HEK293 (cell line): ENCODE data around the gene TMEM240.

Experiments used
- CTCF ChIA-PET: fragments of 350-600 bp; formaldehyde crosslinking; extraction: SDS; loops from one replicate; lab custom pipeline; 2021; ENCODE audit warnings: antibody characterized with exemption; lab: Yijun Ruan, JAX
- POLR2A ChIA-PET: fragments of 300-600 bp; formaldehyde crosslinking; extraction: SDS; loops from one replicate; lab custom pipeline; 2020; ENCODE audit warnings: antibody characterized with exemption, inconsistent platforms; lab: Yijun Ruan, JAX
- H3K27ac ChIP-seq: fragments of 200-500 bp; sonication (Bioruptor generic); 2 replicates; pipeline ENCODE4 v1.5.1; 2014; ENCODE audit warnings: low read depth, low read length, control low read depth, inconsistent platforms; ENCODE audit errors: extremely low read depth
- H3K36me3 ChIP-seq, 2 experiments: fragments of 200-500 bp in 1 of 2; sonication (Bioruptor generic) in 1 of 2; 1 replicate in 1 of 2; 2 replicates in 1 of 2; pipeline ENCODE4 v1.5.1; 2014 to 2017; ENCODE audit warnings: inconsistent platforms in 2 of 2, low read length in 2 of 2; ENCODE audit not compliant: control insufficient read depth in 2 of 2, insufficient read depth in 1 of 2
- H3K4me1 ChIP-seq: fragments of 200-500 bp; sonication (Bioruptor generic); 2 replicates; pipeline ENCODE4 v1.5.1; 2014; ENCODE audit warnings: mild to moderate bottlenecking, low read length, inconsistent platforms; ENCODE audit not compliant: control insufficient read depth, insufficient read depth
- H3K4me3 ChIP-seq: 2 replicates; pipeline ENCODE4 v1.5.1; 2011; ENCODE audit warnings: low read depth, mild to moderate bottlenecking, control low read depth, low read length, moderate library complexity
- H3K9me3 ChIP-seq: fragments of 200-500 bp; sonication (Bioruptor generic); 2 replicates; pipeline ENCODE4 v1.5.1; 2014; ENCODE audit warnings: low read depth, low read length, inconsistent platforms; ENCODE audit not compliant: control insufficient read depth, insufficient read depth
- FEZF1 ChIP-seq: fragments of 450-650 bp; formaldehyde crosslinking; IDR thresholded peaks from 2 replicates; pipeline ENCODE4 v1.5.1; 2016; ENCODE audit warnings: missing biosample characterization, missing genetic modification characterization
- GLIS1 ChIP-seq: fragments of 450-650 bp; formaldehyde crosslinking; IDR thresholded peaks from 2 replicates; pipeline ENCODE4 v1.5.1; 2016; ENCODE audit warnings: missing biosample characterization, missing genetic modification characterization
- GLIS2 ChIP-seq: fragments of 450-650 bp; formaldehyde crosslinking; IDR thresholded peaks from 2 replicates; pipeline ENCODE4 v1.5.1; 2016; ENCODE audit warnings: missing biosample characterization, missing genetic modification characterization
- KLF10 ChIP-seq: fragments of 450-650 bp; IDR thresholded peaks from 2 replicates; pipeline ENCODE4 v1.5.1; 2018; ENCODE audit warnings: missing biosample characterization, mild to moderate bottlenecking, missing genetic modification characterization
- PRDM1 ChIP-seq: fragments of 450-650 bp; formaldehyde crosslinking; IDR thresholded peaks from 2 replicates; pipeline ENCODE4; 2016; ENCODE audit warnings: missing biosample characterization, missing genetic modification characterization
- ZBTB7A ChIP-seq: fragments of 450-650 bp; formaldehyde crosslinking; IDR thresholded peaks from 2 replicates; pipeline ENCODE4 v1.5.1; 2016; ENCODE audit warnings: low read depth, missing biosample characterization, missing genetic modification characterization
- ZFP3 ChIP-seq: fragments of 450-650 bp; formaldehyde crosslinking; IDR thresholded peaks from 2 replicates; pipeline ENCODE4 v1.5.1; 2016; ENCODE audit warnings: low read depth, missing biosample characterization, missing genetic modification characterization
- ZFP37 ChIP-seq: fragments of 450-650 bp; formaldehyde crosslinking; IDR thresholded peaks from 2 replicates; pipeline ENCODE4 v1.5.1; 2016; ENCODE audit warnings: missing biosample characterization, missing genetic modification characterization
- ZNF121 ChIP-seq: fragments of 450-650 bp; formaldehyde crosslinking; IDR thresholded peaks from 2 replicates; pipeline ENCODE4 v1.5.1; 2016; ENCODE audit warnings: missing biosample characterization, missing genetic modification characterization
- ZNF155 ChIP-seq: fragments of 450-650 bp; formaldehyde crosslinking; IDR thresholded peaks from 2 replicates; pipeline ENCODE4 v1.5.1; 2016; ENCODE audit warnings: missing biosample characterization, missing genetic modification characterization
- ZNF19 ChIP-seq: fragments of 450-650 bp; formaldehyde crosslinking; IDR thresholded peaks from 2 replicates; pipeline ENCODE4; 2016; ENCODE audit warnings: missing biosample characterization, missing genetic modification characterization, low read depth
- ZNF239 ChIP-seq: fragments of 450-650 bp; formaldehyde crosslinking; IDR thresholded peaks from 2 replicates; pipeline ENCODE4 v1.5.1; 2016; ENCODE audit warnings: missing biosample characterization, missing genetic modification characterization
- ZNF391 ChIP-seq: fragments of 450-650 bp; formaldehyde crosslinking; IDR thresholded peaks from 2 replicates; pipeline ENCODE4 v1.5.1; 2016; ENCODE audit warnings: low read depth, missing biosample characterization, missing genetic modification characterization, borderline replicate concordance
- ZNF501 ChIP-seq: fragments of 450-650 bp; formaldehyde crosslinking; IDR thresholded peaks from 2 replicates; pipeline ENCODE4 v1.5.1; 2016; ENCODE audit warnings: missing biosample characterization, missing genetic modification characterization
- ZNF561 ChIP-seq: fragments of 450-650 bp; IDR thresholded peaks from 2 replicates; pipeline ENCODE4 v1.5.1; 2018; ENCODE audit warnings: missing biosample characterization, missing genetic modification characterization, borderline replicate concordance
- ZNF624 ChIP-seq: fragments of 450-650 bp; formaldehyde crosslinking; IDR thresholded peaks from 2 replicates; pipeline ENCODE4 v1.5.1; 2017; ENCODE audit warnings: missing biosample characterization, missing genetic modification characterization
- ZNF654 ChIP-seq: fragments of 450-650 bp; formaldehyde crosslinking; IDR thresholded peaks from 2 replicates; pipeline ENCODE4 v1.5.1; 2016; ENCODE audit warnings: low read depth, missing biosample characterization, missing genetic modification characterization
- TF ChIP-seq, protein P1 (sequence below): fragments of 450-650 bp; formaldehyde crosslinking; IDR thresholded peaks from 2 replicates; pipeline ENCODE4 v1.5.1; 2016; ENCODE audit warnings: missing biosample characterization, missing genetic modification characterization
- TF ChIP-seq, protein P2 (sequence below): fragments of 450-650 bp; formaldehyde crosslinking; IDR thresholded peaks from 2 replicates; pipeline ENCODE4 v1.5.1; 2016; ENCODE audit warnings: missing biosample characterization, missing genetic modification characterization, low read depth

The TMEM240 gene

GRCh38 chr1:1563688-1564087, 23.3 kb upstream of the TMEM240 start (continued):
- TF ChIP-seq ZBTB7A (tag by site-specific recombination): no peak
- TF ChIP-seq ZNF19: no peak
- TF ChIP-seq, protein P1, sequence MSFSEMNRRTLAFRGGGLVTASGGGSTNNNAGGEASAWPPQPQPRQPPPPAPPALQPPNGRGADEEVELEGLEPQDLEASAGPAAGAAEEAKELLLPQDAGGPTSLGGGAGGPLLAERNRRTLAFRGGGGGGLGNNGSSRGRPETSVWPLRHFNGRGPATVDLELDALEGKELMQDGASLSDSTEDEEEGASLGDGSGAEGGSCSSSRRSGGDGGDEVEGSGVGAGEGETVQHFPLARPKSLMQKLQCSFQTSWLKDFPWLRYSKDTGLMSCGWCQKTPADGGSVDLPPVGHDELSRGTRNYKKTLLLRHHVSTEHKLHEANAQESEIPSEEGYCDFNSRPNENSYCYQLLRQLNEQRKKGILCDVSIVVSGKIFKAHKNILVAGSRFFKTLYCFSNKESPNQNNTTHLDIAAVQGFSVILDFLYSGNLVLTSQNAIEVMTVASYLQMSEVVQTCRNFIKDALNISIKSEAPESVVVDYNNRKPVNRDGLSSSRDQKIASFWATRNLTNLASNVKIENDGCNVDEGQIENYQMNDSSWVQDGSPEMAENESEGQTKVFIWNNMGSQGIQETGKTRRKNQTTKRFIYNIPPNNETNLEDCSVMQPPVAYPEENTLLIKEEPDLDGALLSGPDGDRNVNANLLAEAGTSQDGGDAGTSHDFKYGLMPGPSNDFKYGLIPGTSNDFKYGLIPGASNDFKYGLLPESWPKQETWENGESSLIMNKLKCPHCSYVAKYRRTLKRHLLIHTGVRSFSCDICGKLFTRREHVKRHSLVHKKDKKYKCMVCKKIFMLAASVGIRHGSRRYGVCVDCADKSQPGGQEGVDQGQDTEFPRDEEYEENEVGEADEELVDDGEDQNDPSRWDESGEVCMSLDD (tag by site-specific recombination): no peak
- TF ChIP-seq ZFP37 (tag by site-specific recombination): no peak

GRCh38 chr1:1562556-1563195, 22.3 kb upstream of the TMEM240 start:
- Histone ChIP-seq H3K36me3 (peaks cover 12 to 78% of the 10 kb centered on the region in 2 experiments; a peak in 2 of 3 replicates), H3K4me3 (no peak overlapping the region), H3K9me3 (no peaks in the 10 kb centered on the region), H3K4me1 (no peaks in the 10 kb centered on the region), H3K27ac (no peak overlapping the region)
- POLR2A ChIA-PET: no interaction called here
- no peak for TF ChIP-seq ZNF391 (tag by site-specific recombination)
- TF ChIP-seq ZNF239 (tag by site-specific recombination): no peak
- TF ChIP-seq ZNF121 (tag by site-specific recombination): no peak
- TF ChIP-seq, protein P2, sequence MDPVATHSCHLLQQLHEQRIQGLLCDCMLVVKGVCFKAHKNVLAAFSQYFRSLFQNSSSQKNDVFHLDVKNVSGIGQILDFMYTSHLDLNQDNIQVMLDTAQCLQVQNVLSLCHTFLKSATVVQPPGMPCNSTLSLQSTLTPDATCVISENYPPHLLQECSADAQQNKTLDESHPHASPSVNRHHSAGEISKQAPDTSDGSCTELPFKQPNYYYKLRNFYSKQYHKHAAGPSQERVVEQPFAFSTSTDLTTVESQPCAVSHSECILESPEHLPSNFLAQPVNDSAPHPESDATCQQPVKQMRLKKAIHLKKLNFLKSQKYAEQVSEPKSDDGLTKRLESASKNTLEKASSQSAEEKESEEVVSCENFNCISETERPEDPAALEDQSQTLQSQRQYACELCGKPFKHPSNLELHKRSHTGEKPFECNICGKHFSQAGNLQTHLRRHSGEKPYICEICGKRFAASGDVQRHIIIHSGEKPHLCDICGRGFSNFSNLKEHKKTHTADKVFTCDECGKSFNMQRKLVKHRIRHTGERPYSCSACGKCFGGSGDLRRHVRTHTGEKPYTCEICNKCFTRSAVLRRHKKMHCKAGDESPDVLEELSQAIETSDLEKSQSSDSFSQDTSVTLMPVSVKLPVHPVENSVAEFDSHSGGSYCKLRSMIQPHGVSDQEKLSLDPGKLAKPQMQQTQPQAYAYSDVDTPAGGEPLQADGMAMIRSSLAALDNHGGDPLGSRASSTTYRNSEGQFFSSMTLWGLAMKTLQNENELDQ (tag by site-specific recombination): no peak
- no peak for TF ChIP-seq KLF10 (tag by site-specific recombination)
- TF ChIP-seq PRDM1 (tag by site-specific recombination): no peak
- no peak for TF ChIP-seq ZNF654 (tag by site-specific recombination)
- TF ChIP-seq ZNF561 (tag by site-specific recombination): no peak
- no peak for TF ChIP-seq ZNF501
- TF ChIP-seq ZBTB7A (tag by site-specific recombination): no peak
- no peak for TF ChIP-seq ZNF155 (tag by site-specific recombination)
- TF ChIP-seq ZNF624 (tag by site-specific recombination): no peak
- no peak for TF ChIP-seq ZFP3 (tag by site-specific recombination)
- CTCF ChIA-PET: no interaction called here

- Histone ChIP-seq H3K36me3 (peaks cover 12 to 75% of the 10 kb centered on the region in 2 experiments; a peak in 2 of 3 replicates), H3K4me1 (no peaks in the 10 kb centered on the region), H3K4me3 (no peak overlapping the region), H3K9me3 (no peaks in the 10 kb centered on the region), H3K27ac (no peak overlapping the region)
- TF ChIP-seq GLIS2 (tag by site-specific recombination) (peak; percentile 6; the same call in 1 of the 2 replicates), FEZF1 (tag by site-specific recombination) (no peak), GLIS1 (tag by site-specific recombination) (peak; percentile 52)
- POLR2A ChIA-PET: interaction anchor here (0.8 to 1.2 kb wide), 2 partner anchors 10 to 14 kb away, joined by 4 read pairs; no protein-coding TSS in a partner anchor
- CTCF ChIA-PET: interaction anchor here (0.5 kb wide), 1 partner anchor 9 kb away, joined by 4 read pairs; no protein-coding TSS in a partner anchor
These were observed 21.5 kb upstream of the TMEM240 start for GRCh38 chr1:1561801-1562470.
